K562 (cell line): Measurements from ENCODE around the gene RAB2B. TPM values are rescaled to one million over a fixed set of nuclear protein-coding genes. Genes with fewer than 3 reads are reported as not detected.

Experiments used
- CBX2 ChIP-seq: fragments of 200-600 bp; sonication (generic); IDR thresholded peaks from one replicate; pipeline ENCODE4 v1.6.1; 2012; ENCODE audit warnings: mild to moderate bottlenecking, low read length, inconsistent platforms; ENCODE audit not compliant: insufficient read depth, poor library complexity, severe bottlenecking
- CXXC5 ChIP-seq: fragments of 250-450 bp; sonication (Bioruptor Pico); IDR thresholded peaks from 2 replicates; pipeline ENCODE4 v1.8.0; 2022; ENCODE audit warnings: inconsistent platforms, mild to moderate bottlenecking, moderate library complexity
- ETV5 ChIP-seq: sonication (generic); formaldehyde crosslinking; IDR thresholded peaks from 2 replicates; pipeline ENCODE4 v1.4.0; 2020; ENCODE audit warnings: low read depth, mild to moderate bottlenecking, missing genetic modification reagents
- HOMEZ ChIP-seq: fragments of 250-450 bp; sonication (Bioruptor Pico); IDR thresholded peaks from 2 replicates; pipeline ENCODE4 v1.4.0; 2020; ENCODE audit warnings: mild to moderate bottlenecking, moderate library complexity
- MLX ChIP-seq, 2 experiments: fragments of 450-650 bp in 1 of 2; sonication (generic) in 1 of 2; formaldehyde crosslinking; conservative IDR thresholded peaks; 2 replicates each; pipeline versions ENCODE4 v1.4.0 to v1.8.1; 2020 to 2022; ENCODE audit warnings: mild to moderate bottlenecking in 1 of 2, missing genetic modification reagents in 1 of 2
- POLR2AphosphoS2 ChIP-seq: IDR thresholded peaks from 2 replicates; pipeline ENCODE4 v1.6.1; 2012; ENCODE audit warnings: low read length, improper control_type of control experiment
- POLR2G ChIP-seq: fragments of 200-400 bp; formaldehyde crosslinking; IDR thresholded peaks from 2 replicates; pipeline ENCODE4 v1.6.1; 2017; ENCODE audit warnings: low read depth, mild to moderate bottlenecking, antibody characterized with exemption, low read length, moderate library complexity
- PRMT5 ChIP-seq: sonication (generic); formaldehyde crosslinking; IDR thresholded peaks from 2 replicates; pipeline ENCODE4 v1.5.0; 2020; ENCODE audit warnings: missing genetic modification reagents
- SAFB2 ChIP-seq: fragments of 200-400 bp; formaldehyde crosslinking; IDR thresholded peaks from 2 replicates; pipeline ENCODE4 v1.6.1; 2018; ENCODE audit warnings: borderline replicate concordance, low read length, low read depth, moderate library complexity; ENCODE audit not compliant: severe bottlenecking
- SP1 ChIP-seq: sonication (generic); formaldehyde crosslinking; IDR thresholded peaks from 2 replicates; pipeline ENCODE4 v1.8.1; 2022; ENCODE audit warnings: mild to moderate bottlenecking, missing genetic modification reagents
- TCF15 ChIP-seq: fragments of 250-450 bp; sonication (Bioruptor Pico); IDR thresholded peaks from 2 replicates; pipeline ENCODE4 v1.8.0; 2022; ENCODE audit warnings: moderate library complexity, mild to moderate bottlenecking, inconsistent platforms
- U2AF2 ChIP-seq: fragments of 200-400 bp; formaldehyde crosslinking; optimal IDR thresholded peaks from 2 replicates; pipeline ENCODE3; 2017; ENCODE audit warnings: low read depth, mild to moderate bottlenecking, low read length
- USF1 ChIP-seq: sonication (generic); formaldehyde crosslinking; IDR thresholded peaks from 2 replicates; pipeline ENCODE4 v1.9.0; 2022; ENCODE audit warnings: mild to moderate bottlenecking, missing genetic modification reagents
- ZBTB11 ChIP-seq, 3 experiments: fragments of 200-800 bp in 1 of 3; fragments of 250-450 bp in 1 of 3; fragments of 450-650 bp in 1 of 3; sonication (Bioruptor Pico) in 1 of 3; sonication (Bioruptor generic) in 1 of 3; formaldehyde crosslinking in 1 of 3; IDR thresholded peaks; 2 replicates each; pipeline versions ENCODE4 v1.6.1 to v1.8.0; 2016 to 2022; ENCODE audit warnings: mild to moderate bottlenecking in 2 of 3, missing genetic modification characterization in 2 of 3, missing compliant biosample characterization in 1 of 3, moderate library complexity in 1 of 3
- ZNF3 ChIP-seq: fragments of 250-450 bp; sonication (Bioruptor Pico); IDR thresholded peaks from 2 replicates; pipeline ENCODE4 v1.5.0; 2021; ENCODE audit warnings: mild to moderate bottlenecking, moderate library complexity
- ZNF449 ChIP-seq: fragments of 250-450 bp; sonication (Bioruptor Pico); IDR thresholded peaks from 2 replicates; pipeline ENCODE4 v1.8.0; 2022; ENCODE audit warnings: moderate library complexity, mild to moderate bottlenecking, inconsistent platforms
- ZSCAN29 ChIP-seq: fragments of 450-650 bp; IDR thresholded peaks from 2 replicates; pipeline ENCODE4 v1.6.1; 2017
- polyA plus RNA-seq, 8 experiments: library from polyadenylated mRNA; depleted of rRNA in 4 of 8; stranded (reverse) in 5 of 8; unstranded in 3 of 8; fragments of >200 nt; fragmentation: Nextera tagmentation in 2 of 8; fragmentation: Illumina TruSeq in 1 of 8; extraction: Ambion mirVana in 2 of 8; extraction: Trizol in 1 of 8; gene quantifications; 2 replicates each; pipeline versions ENCODE4 v1.2.1 to v1.2.3, GENCODE V29; 2011 to 2014; ENCODE audit warnings: inconsistent platforms in 1 of 8, missing spikeins in 1 of 8
- total RNA-seq, 7 experiments: library from RNA; depleted of rRNA in 6 of 7; stranded (reverse); fragments of >200 nt in 6 of 7; fragmentation: Illumina TruSeq in 2 of 7; extraction: Trizol in 2 of 7; gene quantifications; 2 replicates each; pipeline versions ENCODE4 v1.2.1 to v1.2.3, GENCODE V29; 2011 to 2021; ENCODE audit warnings: low replicate concordance in 1 of 7

Gene RAB2B
- total and polyA plus RNA-seq, 9 of the 15 experiments (the other 6 are each of a cell fraction or from before 2014, with no cell fraction given), result 4.6 to 19.8 (median 9.8) TPM

GRCh38 chr14:21437063-21437901, 39.5 kb downstream of the RAB2B start (continued):
- TF ChIP-seq MLX (CRISPR knock-in tag; conservative IDR thresholded peaks at IDR 0.05) (no peak), ETV5 (CRISPR knock-in tag) (peak; percentile 39; the same call in 1 of the 2 replicates), CBX2 (no peak), CXXC5 (CRISPR knock-in tag) (peak; percentile 98), ZNF449 (CRISPR knock-in tag) (no peak), PRMT5 (CRISPR knock-in tag) (no peak), POLR2G (peak; percentile 78), ZBTB11 (CRISPR knock-in tag; IDR thresholded peaks at IDR 0.05) (no peak), USF1 (CRISPR knock-in tag) (0 out of 2 replicates have a peak, but pooled peaks have one; percentile 12), SAFB2 (no peak), HOMEZ (CRISPR knock-in tag) (no peak), U2AF2 (no peak), ZSCAN29 (0 out of 2 replicates have a peak, but pooled peaks have one; percentile 13), TCF15 (CRISPR knock-in tag) (no peak), POLR2AphosphoS2 (peak; percentile 97), ZNF3 (CRISPR knock-in tag) (no peak), SP1 (CRISPR knock-in tag) (peak; percentile 68)
